Mesenchymal stem cell (in vitro differentiated cells and primary cell): ENCODE measurements around the gene FMN2.
A peak's percentile ranks its signal among the peaks of the same experiment; 100 is the strongest.

ENCODE experiments used
- DNase-seq: peaks from one replicate; pipeline ENCODE4 v3.0.0-alpha.2; 2013
- H2AFZ ChIP-seq: one replicate; pipeline ENCODE4 v1.6.1; 2013; ENCODE audit warnings: low read depth, mild to moderate bottlenecking, control low read depth, inconsistent platforms, low read length, moderate library complexity
- H2AK5ac ChIP-seq: 2 replicates; pipeline ENCODE4 v1.6.1; 2013; ENCODE audit warnings: low read length, moderate library complexity, mild to moderate bottlenecking, inconsistent platforms; ENCODE audit not compliant: severe bottlenecking
- H2BK120ac ChIP-seq: one replicate; pipeline ENCODE4 v1.6.1; 2013; ENCODE audit warnings: low read depth, mild to moderate bottlenecking, inconsistent platforms, low read length, moderate library complexity
- H2BK12ac ChIP-seq, 2 experiments: one replicate each; pipeline ENCODE4 v1.6.1; 2013; ENCODE audit warnings: inconsistent platforms in 2 of 2, low read length in 2 of 2, mild to moderate bottlenecking in 2 of 2, moderate library complexity in 2 of 2, control low read depth in 1 of 2
- H2BK15ac ChIP-seq: one replicate; pipeline ENCODE4 v1.6.1; 2013; ENCODE audit warnings: mild to moderate bottlenecking, low read depth, inconsistent platforms; ENCODE audit not compliant: poor library complexity, severe bottlenecking
- H2BK5ac ChIP-seq: 2 replicates; pipeline ENCODE4 v1.6.1; 2013; ENCODE audit warnings: low read depth, mild to moderate bottlenecking, low read length, control low read depth, inconsistent platforms; ENCODE audit not compliant: poor library complexity, severe bottlenecking
- H3K14ac ChIP-seq, 2 experiments: one replicate each; pipeline ENCODE4 v1.6.1; 2013; ENCODE audit warnings: inconsistent platforms in 2 of 2, low read length in 2 of 2, control low read depth in 1 of 2, mild to moderate bottlenecking in 1 of 2, moderate library complexity in 1 of 2
- H3K18ac ChIP-seq, 2 experiments: one replicate each; pipeline ENCODE4 v1.6.1; 2013; ENCODE audit warnings: inconsistent platforms in 2 of 2, low read length in 2 of 2, control low read depth in 1 of 2, low read depth in 1 of 2, mild to moderate bottlenecking in 1 of 2
- H3K23ac ChIP-seq, 2 experiments: one replicate each; pipeline ENCODE4 v1.6.1; 2013; ENCODE audit warnings: inconsistent platforms in 2 of 2, low read length in 2 of 2, mild to moderate bottlenecking in 2 of 2, moderate library complexity in 2 of 2, control low read depth in 1 of 2
- H3K27ac ChIP-seq: 2 replicates; pipeline ENCODE4 v1.5.1; 2013; ENCODE audit warnings: mild to moderate bottlenecking, moderate library complexity, low read length, control low read depth, inconsistent platforms; ENCODE audit not compliant: poor library complexity, severe bottlenecking
- H3K27me3 ChIP-seq, 2 experiments: 2 replicates each; pipeline versions ENCODE4 v1.6.1 to v1.7.0; 2013; ENCODE audit warnings: low read length in 2 of 2, mild to moderate bottlenecking in 2 of 2, moderate library complexity in 2 of 2, control low read depth in 1 of 2, inconsistent platforms in 1 of 2; ENCODE audit not compliant: control insufficient read depth in 1 of 2, insufficient read depth in 1 of 2
- H3K36me3 ChIP-seq, 2 experiments: 2 replicates each; pipeline versions ENCODE4 v1.6.1 to v1.7.0; 2013; ENCODE audit warnings: low read length in 2 of 2, control low read depth in 1 of 2, inconsistent platforms in 1 of 2, low read depth in 1 of 2, mild to moderate bottlenecking in 1 of 2; ENCODE audit not compliant: insufficient read depth in 2 of 2, control insufficient read depth in 1 of 2
- H3K4ac ChIP-seq, 2 experiments: one replicate each; pipeline ENCODE4 v1.6.1; 2013; ENCODE audit warnings: inconsistent platforms in 2 of 2, low read length in 2 of 2, mild to moderate bottlenecking in 2 of 2, moderate library complexity in 2 of 2, control low read depth in 1 of 2, low read depth in 1 of 2
- H3K4me1 ChIP-seq: 2 replicates; pipeline ENCODE4 v1.6.1; 2013; ENCODE audit warnings: low read depth, low read length, control low read depth; ENCODE audit not compliant: control insufficient read depth, insufficient read depth
- H3K4me2 ChIP-seq: 2 replicates; pipeline ENCODE4 v1.6.1; 2013; ENCODE audit warnings: low read length, mild to moderate bottlenecking, inconsistent platforms; ENCODE audit not compliant: poor library complexity, severe bottlenecking
- H3K4me3 ChIP-seq, 2 experiments: 2 replicates each; pipeline versions ENCODE4 v1.5.1 to v1.7.0; 2013; ENCODE audit warnings: low read length in 2 of 2, mild to moderate bottlenecking in 2 of 2, control low read depth in 1 of 2, low read depth in 1 of 2; ENCODE audit not compliant: insufficient read depth in 1 of 2
- H3K79me1 ChIP-seq: replicated peaks from 2 replicates; pipeline ENCODE4 v1.6.1; 2013; ENCODE audit warnings: mild to moderate bottlenecking, control low read depth, low read length, inconsistent platforms; ENCODE audit not compliant: poor library complexity, severe bottlenecking
- H3K9ac ChIP-seq: 2 replicates; pipeline ENCODE4 v1.7.0; 2013; ENCODE audit warnings: mild to moderate bottlenecking, low read length, moderate library complexity
- H3K9me3 ChIP-seq: 2 replicates; pipeline ENCODE4 v1.7.0; 2013; ENCODE audit warnings: mild to moderate bottlenecking, low read length; ENCODE audit not compliant: control insufficient read depth
- H4K8ac ChIP-seq: one replicate; pipeline ENCODE4 v1.6.1; 2013; ENCODE audit warnings: inconsistent platforms, mild to moderate bottlenecking, low read length, moderate library complexity
- H4K91ac ChIP-seq: one replicate; pipeline ENCODE4 v1.6.1; 2013; ENCODE audit warnings: mild to moderate bottlenecking, low read length, inconsistent platforms
- WGBS: methylation state at CpG from one replicate; pipeline ENCODE4 v1.1.7; 2013; ENCODE audit warnings: mixed read lengths; 5-methylcytosine and 5-hydroxymethylcytosine counted together

Gene FMN2

DNA sequence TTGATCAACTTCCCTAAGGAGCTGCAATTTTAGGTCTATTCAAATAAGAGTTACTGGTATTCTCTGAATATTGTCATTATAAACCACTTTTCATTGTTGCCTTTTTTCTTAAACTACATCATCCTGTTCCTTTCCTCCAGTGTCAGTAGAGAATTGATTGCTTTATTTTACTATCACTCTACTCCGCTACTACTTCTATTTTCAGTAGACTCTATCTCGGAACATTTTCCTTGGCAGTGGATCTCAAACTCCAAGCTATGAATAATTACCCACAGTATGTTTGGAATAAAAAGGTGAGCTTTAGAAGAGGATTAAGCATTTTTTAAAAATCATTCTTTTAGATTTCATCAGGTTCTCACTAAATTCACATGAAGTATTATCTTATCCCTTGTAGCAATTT lies 295.4 kb downstream of the FMN2 start:
- H3K23ac ChIP-seq, result no peak overlapping the region
- DNase-seq, result no peak
- no peak overlapping the region for H3K4me3 ChIP-seq
- H3K4ac ChIP-seq, result no peak overlapping the region
- peaks cover 2% of the 10 kb centered on the region for H3K79me1 ChIP-seq
- H4K8ac ChIP-seq, result no peak overlapping the region
- H2AFZ ChIP-seq, result no peak overlapping the region
- no peak overlapping the region for H3K14ac ChIP-seq
- H3K9me3 ChIP-seq, result peaks cover 14% of the 10 kb centered on the region
- WGBS, result 100% methylated on average over 1 of the region's 2 CpGs
- peak overlapping the region; percentile 13 for H3K9ac ChIP-seq
- no peak overlapping the region for H2BK15ac ChIP-seq
- no peak overlapping the region for H2AK5ac ChIP-seq
- no peak overlapping the region for H2BK5ac ChIP-seq
- H4K91ac ChIP-seq, result no peak overlapping the region
- H2BK12ac ChIP-seq, result no peak overlapping the region
- H3K36me3 ChIP-seq, result peaks cover 0 to 1% of the 10 kb centered on the region in 2 experiments
- H3K4me2 ChIP-seq, result no peak overlapping the region
- no peak overlapping the region for H2BK120ac ChIP-seq
- H3K27ac ChIP-seq, result no peak overlapping the region
- H3K27me3 ChIP-seq, result no peaks in the 10 kb centered on the region
- H3K18ac ChIP-seq, result no peak overlapping the region
- no peaks in the 10 kb centered on the region for H3K4me1 ChIP-seq

GRCh38 chr1:240391660-240392260 lies 300.1 kb downstream of the FMN2 start:
- no peak overlapping the region for H2BK5ac ChIP-seq
- H2BK12ac ChIP-seq, result no peak overlapping the region
- no peak overlapping the region for H2BK15ac ChIP-seq
- H3K4me2 ChIP-seq, result no peak overlapping the region
- H2AFZ ChIP-seq, result no peak overlapping the region
- H3K9me3 ChIP-seq, result no peaks in the 10 kb centered on the region
- no peak overlapping the region for H3K14ac ChIP-seq
- no peak overlapping the region for H3K27ac ChIP-seq
- H3K36me3 ChIP-seq, result peaks cover 0 to 3% of the 10 kb centered on the region in 2 experiments
- no peak overlapping the region for H3K4me3 ChIP-seq
- DNase-seq, result no peak
- H3K4ac ChIP-seq, result no peak overlapping the region
- H3K18ac ChIP-seq, result no peak overlapping the region
- no peaks in the 10 kb centered on the region for H3K4me1 ChIP-seq
- peaks cover 2% of the 10 kb centered on the region for H3K79me1 ChIP-seq
- no peak overlapping the region for H3K23ac ChIP-seq
- WGBS, result 88% methylated on average over 1 of the region's 2 CpGs
- no peaks in the 10 kb centered on the region for H3K27me3 ChIP-seq
- no peak overlapping the region for H2AK5ac ChIP-seq
- no peak overlapping the region for H2BK120ac ChIP-seq
- no peak overlapping the region for H4K91ac ChIP-seq
- peak overlapping the region; percentile 7 for H3K9ac ChIP-seq
- no peak overlapping the region for H4K8ac ChIP-seq

DNA sequence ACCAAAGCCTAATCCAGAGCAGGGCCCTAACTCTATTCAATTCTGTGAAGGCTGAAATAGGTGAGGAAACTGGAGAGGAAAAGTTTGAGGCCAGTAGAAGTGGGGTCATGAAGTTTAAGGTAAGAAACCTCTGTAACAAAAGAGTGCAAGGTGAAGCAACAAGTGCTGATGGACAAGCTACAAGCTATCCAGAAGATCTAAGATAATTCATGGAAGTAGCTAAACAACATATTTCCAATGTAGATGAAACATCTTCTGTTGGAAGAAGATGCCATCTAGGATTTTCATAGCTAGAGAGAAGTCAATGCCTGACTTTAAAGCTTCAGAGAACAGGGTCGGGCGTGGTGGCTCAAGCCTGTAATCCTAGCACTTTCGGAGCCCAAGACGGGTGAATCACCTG lies 302.7 kb downstream of the FMN2 start:
- H2BK120ac ChIP-seq, result no peak overlapping the region
- no peak overlapping the region for H3K23ac ChIP-seq
- no peak overlapping the region for H4K91ac ChIP-seq
- no peak overlapping the region for H4K8ac ChIP-seq
- no peaks in the 10 kb centered on the region for H3K4me1 ChIP-seq
- 96% methylated on average over 4 of the region's 4 CpGs for WGBS
- H2BK12ac ChIP-seq, result no peak overlapping the region
- H3K79me1 ChIP-seq, result peaks cover 2% of the 10 kb centered on the region
- no peak overlapping the region for H2BK5ac ChIP-seq
- no peak for DNase-seq
- no peak overlapping the region for H3K4me3 ChIP-seq
- H3K9ac ChIP-seq, result no peak overlapping the region
- no peak overlapping the region for H3K4me2 ChIP-seq
- H3K9me3 ChIP-seq, result no peaks in the 10 kb centered on the region
- no peak overlapping the region for H2AFZ ChIP-seq
- H2BK15ac ChIP-seq, result no peak overlapping the region
- no peaks in the 10 kb centered on the region for H3K27me3 ChIP-seq
- no peak overlapping the region for H3K18ac ChIP-seq
- peaks cover 0 to 3% of the 10 kb centered on the region in 2 experiments for H3K36me3 ChIP-seq
- H3K14ac ChIP-seq, result no peak overlapping the region
- H2AK5ac ChIP-seq, result no peak overlapping the region
- H3K27ac ChIP-seq, result no peak overlapping the region
- no peak overlapping the region for H3K4ac ChIP-seq

GRCh38 chr1:240395336-240395735 lies 303.7 kb downstream of the FMN2 start:
- no peak overlapping the region for H3K4ac ChIP-seq
- WGBS, result 88% methylated on average over 1 of the region's 1 CpG
- H3K4me2 ChIP-seq, result no peak overlapping the region
- no peaks in the 10 kb centered on the region for H3K27me3 ChIP-seq
- no peak overlapping the region for H3K23ac ChIP-seq
- H3K18ac ChIP-seq, result no peak overlapping the region
- H3K9ac ChIP-seq, result peak overlapping the region; percentile 8
- H3K4me3 ChIP-seq, result no peak overlapping the region
- no peak overlapping the region for H2BK120ac ChIP-seq
- no peak overlapping the region for H2AK5ac ChIP-seq
- H2BK12ac ChIP-seq, result no peak overlapping the region
- H3K79me1 ChIP-seq, result peaks cover under 1% of the 10 kb centered on the region
- H3K9me3 ChIP-seq, result no peaks in the 10 kb centered on the region
- H3K14ac ChIP-seq, result no peak overlapping the region
- H3K27ac ChIP-seq, result no peak overlapping the region
- H2BK5ac ChIP-seq, result no peak overlapping the region
- no peak overlapping the region for H4K91ac ChIP-seq
- H4K8ac ChIP-seq, result no peak overlapping the region
- H2BK15ac ChIP-seq, result no peak overlapping the region
- no peak overlapping the region for H2AFZ ChIP-seq
- no peak for DNase-seq
- H3K36me3 ChIP-seq, result peaks cover 0 to 6% of the 10 kb centered on the region in 2 experiments
- H3K4me1 ChIP-seq, result peaks cover 4% of the 10 kb centered on the region
